NT2/D1 (cell line): ENCODE data around the gene INPP4B.

Experiments used
- SUZ12 ChIP-seq: IDR thresholded peaks from 2 replicates; pipeline ENCODE4 v1.6.1; 2011; ENCODE audit not compliant: insufficient read length, insufficient read depth; ENCODE audit errors: extremely low read depth
- YY1 ChIP-seq: IDR thresholded peaks from 2 replicates; pipeline ENCODE4 v1.6.1; 2011; ENCODE audit not compliant: insufficient read length, insufficient read depth
- ZNF274 ChIP-seq: IDR thresholded peaks from 2 replicates; pipeline ENCODE4 v1.6.1; 2011; ENCODE audit warnings: mild to moderate bottlenecking, low read depth, low read length

GRCh38 chr4:142683503-142683902 is 162.6 kb downstream of the INPP4B start:
- TF ChIP-seq SUZ12 (no peak), ZNF274 (no peak), YY1 (no peak)
